HG03442 (cell line): ENCODE results near the gene METTL22.

Experiments
- ATAC-seq: cut with Tn5 transposase; IDR thresholded peaks from one replicate; pipeline ENCODE4 v1.9.1; 2021; ENCODE audit warnings: mild to moderate bottlenecking, moderate library complexity; ENCODE audit not compliant: unreplicated experiment

METTL22 gene

DNA sequence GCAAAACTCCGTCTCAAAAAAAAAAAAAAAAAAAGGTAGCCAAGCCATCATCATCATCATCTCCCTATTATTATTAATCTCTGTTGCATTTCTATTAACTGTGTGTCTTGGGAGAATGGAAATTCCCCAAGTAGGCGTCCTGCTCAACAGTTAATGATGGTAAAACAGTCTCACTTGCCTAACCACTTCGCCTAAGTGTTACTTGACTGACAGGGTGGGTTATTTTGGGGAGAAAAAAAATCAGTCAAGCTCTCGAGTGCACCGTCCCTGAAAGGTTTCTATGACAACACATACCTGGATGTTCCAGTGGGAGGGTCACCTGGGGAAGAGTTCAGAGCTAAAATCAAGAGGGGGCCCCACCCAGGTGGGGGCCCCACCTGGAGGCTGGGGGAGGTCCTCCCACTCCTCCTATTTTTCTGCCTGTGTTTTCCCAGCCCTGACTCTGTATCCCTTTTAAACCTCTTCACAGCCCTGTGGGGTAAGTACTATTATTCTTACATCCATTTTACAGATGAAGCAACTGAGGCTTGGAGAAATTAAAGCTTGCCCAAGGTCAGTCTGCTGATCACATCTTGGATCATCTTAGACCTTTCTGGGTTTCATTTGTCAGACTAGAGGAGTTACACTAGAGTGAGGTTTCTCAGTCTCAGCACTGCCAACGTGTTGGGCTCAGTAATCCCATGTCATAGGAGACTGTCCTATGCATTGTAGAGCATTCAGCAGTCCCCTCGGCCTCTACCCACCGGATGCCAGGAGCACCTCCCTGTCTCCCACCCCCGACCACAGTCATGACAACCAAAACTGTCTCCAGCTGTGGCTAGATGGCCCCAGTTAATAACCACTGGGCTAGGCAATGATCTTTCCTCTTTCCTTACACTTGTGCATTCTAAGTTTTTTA is 41.9 kb downstream of the METTL22 start:
- no peak for ATAC-seq

DNA sequence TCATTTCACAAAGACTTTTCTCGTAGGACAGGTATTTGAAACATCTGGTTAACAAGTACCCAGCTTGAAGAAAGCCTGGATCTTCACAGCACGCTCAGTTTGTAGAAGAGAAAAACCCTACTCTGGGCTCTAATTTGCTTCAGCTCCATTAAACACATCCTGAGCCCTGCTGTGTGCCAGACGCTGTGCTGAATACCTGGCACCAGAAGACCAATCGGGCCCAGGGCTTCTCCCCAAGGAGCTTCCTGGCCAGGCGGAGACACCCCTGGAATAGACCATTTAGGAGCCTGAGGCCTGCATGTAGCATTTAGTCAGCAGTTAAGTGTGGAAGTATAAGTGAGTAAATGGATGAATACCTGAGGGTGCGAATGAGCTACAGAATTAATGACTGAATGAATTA is 44.0 kb downstream of the METTL22 start:
- no peak for ATAC-seq

DNA sequence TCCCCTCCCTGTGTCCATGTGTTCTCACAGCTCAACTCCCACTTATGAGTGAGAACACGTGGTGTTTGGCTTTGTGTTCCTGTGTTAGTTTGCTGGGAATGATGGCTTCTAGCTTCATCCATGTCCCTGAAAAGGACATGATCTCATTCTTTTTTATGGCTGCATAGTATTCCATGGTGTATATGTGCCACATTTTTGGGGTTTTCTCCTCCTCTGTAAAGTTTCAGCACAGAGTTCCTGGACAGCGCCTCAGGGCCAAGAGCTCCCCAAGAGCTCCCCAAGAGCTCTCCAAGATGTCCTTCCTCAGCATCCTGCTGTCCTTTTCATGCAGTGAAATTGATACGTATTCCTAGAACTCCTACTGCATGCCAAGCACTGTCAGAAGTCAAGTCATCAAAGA is 46.0 kb downstream of the METTL22 start:
- ATAC-seq = no peak

DNA sequence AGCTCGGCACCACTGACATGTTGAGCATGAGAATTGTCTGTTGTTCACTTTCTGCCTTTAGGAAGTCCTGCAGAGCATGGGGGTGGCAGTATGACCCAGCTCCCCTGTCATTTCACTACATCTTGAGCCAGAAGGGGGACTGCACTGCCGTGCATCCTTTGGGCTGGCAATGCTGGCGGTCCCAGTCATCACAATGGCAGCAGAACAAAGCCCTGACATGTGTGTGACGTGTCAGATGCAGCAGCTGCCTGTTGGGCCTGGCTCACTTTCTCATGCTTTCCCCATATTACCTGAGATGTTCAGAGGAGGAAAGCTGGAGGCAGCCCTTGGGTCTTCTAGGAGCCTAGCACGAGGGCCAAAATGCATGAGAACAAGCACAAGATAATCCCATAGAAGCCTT is 46.6 kb downstream of the METTL22 start:
- no peak for ATAC-seq

DNA sequence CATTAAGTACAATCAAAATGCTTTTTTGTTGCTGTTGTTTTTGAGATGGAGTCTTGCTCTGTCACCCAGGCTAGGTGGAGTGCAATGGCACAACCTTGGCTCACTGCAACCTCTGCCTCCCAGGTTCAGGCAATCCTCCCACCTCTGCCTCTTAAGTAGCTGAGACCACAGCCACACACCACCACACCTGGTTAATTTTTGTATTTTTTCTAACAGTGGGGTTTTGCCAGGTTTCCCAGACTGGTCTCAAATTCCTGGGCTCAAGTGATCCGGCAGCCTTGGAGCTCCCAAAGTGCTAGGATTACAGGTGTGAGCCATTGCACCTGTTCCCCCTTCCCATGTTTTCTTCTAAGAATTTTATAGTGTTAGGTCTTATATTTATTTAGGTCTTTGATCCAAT is 48.0 kb downstream of the METTL22 start:
- ATAC-seq = no peak

DNA sequence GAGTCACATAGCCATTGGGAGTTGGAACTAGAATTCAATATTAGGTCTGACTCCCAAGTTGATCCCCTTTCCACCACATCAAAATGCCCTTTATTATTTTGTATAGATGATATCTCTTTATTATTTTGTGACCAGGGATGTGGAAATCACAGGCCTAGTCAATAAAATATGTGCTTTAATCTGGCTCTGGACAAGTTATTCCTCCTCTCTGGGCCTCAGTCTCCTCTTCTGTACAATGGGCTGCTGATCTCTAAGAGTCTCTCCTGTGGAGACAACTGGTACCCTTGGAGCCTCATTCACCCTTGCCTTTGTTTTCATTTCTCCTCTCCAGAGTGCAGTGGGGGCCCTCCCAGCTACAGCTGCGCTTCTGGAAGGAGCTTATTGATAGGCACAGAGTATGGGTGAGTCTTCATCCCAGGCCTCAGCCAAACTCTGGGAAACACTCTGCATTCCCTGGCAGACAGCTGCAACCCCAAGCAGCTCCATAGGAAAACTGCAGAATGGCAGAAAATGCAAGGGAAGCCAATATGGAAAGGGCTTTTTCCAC is 48.6 kb downstream of the METTL22 start:
- ATAC-seq = no peak

DNA sequence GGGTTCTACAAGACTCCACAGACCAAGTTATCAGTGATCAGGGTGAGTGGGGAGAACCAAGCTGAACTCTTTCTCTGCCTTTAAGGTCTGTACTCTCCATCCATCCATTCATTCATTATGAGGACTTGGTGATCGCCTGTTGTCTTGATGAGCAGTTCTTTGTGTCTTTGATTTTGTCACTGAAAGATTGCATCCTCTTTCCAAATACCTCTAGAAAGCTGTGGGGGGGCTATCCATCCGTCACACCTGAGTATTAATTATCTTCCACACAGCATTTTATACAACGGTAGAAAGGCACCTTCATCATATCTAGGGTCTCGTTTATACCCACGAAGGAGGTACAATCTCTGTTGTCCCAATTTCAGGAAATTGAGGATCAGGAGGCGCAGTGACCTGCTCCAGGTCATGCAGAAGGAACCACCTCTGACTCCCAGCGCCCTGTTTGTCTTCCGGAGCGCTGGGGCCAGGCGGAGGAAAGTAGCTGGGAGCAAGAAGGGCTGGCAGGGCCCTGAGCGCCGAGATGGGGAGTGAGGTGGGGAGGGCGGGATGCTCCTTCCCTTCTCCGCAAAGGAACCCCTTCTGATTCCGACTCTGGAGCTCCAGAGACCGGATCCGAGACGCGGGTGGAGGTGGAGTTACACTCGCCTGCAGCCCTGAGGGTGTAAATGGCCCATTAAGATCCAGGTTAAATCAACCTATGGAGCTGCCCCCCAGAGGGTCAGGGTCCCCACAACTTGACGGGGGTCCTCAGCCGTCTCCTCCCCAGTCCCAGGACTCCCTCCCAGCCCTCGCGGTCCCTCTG is 52.3 kb downstream of the METTL22 start:
- peak; percentile 33 for ATAC-seq

DNA sequence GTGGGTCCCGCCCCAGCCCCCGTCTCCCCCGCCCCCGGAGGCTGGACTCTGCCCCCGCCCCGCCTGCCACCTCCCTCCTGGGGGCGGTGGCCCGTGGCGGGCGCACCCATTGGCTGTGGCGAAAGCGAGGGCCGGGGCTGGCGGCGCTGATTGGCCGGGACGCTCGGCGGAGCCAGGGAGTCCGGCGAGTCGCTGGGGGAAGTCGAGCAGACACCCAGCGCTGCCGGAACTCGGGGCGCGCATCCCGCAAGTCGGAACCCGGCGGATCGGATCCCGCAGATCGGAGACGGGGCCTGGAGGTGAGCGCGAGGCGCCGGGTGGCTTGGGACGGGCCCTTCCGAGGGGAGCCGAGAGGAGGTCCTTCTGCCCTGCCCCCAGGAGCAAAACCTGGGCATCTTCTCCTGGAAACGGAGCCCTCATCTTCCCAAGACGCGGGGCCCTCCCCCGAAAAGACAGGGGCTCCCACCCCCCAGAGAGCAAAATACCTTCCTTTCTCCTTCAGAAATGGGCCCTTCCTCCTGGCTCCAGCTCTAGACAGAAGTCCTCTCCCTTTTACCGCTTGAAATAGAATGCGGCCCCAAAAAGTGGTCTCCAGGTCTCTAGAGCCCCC is 53.0 kb downstream of the METTL22 start, which contains the start of gene ABAT:
ABAT (plus strand) TSS at position 205 of the 610 bp plus-strand sequence. CDS start 61,123 bp downstream, outside the sequence.
- ATAC-seq = peak; percentile 99

DNA sequence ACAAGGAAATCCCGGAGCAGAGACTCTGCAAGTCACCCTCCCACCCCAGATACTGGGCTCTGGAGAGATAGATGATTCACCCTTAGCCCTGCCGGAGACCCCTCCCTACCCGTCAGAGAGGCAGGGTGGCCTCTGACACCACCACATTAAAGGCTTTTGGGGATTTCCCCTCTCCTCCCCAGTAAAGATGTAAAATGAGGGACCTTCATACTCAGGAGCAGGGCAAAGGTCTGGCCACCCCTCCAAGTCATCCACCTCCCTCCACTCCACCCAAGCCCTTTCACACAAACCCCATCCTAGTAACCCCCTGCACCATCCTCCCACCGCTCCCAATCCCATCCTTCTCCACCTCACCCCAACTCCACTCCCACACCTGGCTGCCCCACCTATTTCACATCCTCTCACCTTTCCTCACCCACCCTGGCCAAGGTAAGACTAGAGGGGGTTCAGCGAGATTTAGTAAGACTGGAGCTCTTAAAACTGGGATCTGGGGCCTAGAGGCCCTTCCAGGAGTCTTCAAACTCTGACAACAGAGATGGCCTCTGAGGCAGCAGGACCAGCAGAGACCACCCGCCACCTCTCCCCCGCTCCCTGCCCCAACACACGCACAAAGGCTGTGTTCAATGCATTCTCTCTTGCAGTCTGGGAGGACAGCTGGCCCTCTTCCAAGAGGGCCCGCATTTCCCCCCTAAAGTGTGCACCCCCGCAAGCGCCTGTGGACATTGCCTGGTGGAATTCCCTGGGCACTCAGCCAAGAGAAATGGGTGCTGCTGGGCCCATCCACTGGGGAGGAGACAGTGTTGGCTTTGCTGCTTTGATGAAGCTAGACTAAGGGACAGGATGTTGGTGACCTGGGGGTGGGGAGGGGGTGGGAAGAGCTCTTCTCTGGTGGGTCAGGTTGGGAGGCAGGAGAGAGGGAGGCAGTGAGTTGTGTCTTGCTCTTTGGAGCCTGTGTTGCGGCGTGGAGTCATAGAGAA is 54.0 kb downstream of the METTL22 start:
- ATAC-seq = no peak

DNA sequence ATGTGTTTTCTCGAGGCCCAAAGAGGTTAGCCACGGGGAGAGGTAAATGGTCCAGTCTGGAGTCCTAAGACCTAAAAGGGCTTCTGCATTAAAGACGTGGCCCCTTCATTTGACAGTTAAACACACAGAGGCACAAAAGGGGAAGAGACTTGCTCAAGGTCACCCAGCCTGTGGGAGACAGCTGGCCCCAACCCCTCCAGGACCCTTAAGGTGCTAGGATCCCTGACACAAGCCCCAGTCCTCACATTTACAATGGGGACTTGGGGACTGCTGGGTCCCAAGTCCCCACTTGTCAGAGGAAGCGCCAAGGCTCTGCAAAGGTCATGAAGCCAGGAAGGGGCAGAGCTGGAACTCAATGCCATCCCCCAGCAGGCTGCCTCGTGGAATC is 54.7 kb downstream of the METTL22 start:
- ATAC-seq = no peak

DNA sequence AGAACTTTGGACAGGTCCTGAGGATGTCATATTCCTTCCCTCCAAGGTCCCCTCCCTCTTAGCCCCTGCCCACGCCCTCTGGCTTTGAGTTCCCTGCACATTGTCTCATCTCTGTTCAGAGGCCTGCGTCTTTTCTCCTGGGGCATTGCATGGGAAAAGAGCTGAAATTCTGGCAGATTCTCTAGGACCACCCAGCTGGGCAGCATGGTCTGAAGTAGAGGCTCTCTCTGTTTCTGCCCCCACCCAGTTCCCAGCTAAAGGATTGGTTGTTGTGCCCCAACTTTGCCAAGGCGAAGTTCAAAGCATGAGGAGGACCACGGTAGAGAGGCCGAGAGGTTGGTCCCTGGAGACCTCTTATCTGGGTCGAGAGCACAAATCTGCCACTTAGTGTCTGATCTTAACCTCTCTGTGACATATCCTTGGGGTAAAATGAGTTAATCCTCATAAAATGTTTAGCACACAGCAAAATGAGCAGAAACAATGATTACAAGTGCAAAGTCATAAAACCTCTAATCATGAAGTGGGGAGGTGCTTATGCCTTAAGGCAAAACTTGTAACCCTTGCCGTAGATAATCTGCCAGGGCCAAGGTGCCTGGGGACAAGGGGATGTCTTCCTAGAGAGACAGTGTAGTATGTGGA is 55.4 kb downstream of the METTL22 start:
- ATAC-seq = no peak

DNA sequence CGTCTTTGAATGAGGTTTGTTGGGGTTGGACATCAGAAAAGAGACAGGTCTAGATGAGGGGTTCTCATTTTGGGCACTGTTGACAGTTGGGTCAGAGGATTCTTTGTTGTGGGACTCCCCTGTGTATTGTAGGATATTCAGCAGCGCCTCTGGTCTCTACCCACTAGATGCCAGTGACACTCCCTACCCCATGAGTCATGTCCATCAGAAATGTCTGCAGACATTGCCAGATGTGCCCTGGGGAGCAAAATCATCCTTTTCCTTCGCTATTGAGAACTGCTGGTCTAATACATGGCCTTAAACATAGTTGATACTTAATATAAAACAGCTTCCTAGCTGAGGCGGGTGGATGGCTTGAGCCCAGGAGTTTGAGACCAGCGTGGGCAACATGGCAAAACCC is 56.0 kb downstream of the METTL22 start:
- no peak for ATAC-seq

DNA sequence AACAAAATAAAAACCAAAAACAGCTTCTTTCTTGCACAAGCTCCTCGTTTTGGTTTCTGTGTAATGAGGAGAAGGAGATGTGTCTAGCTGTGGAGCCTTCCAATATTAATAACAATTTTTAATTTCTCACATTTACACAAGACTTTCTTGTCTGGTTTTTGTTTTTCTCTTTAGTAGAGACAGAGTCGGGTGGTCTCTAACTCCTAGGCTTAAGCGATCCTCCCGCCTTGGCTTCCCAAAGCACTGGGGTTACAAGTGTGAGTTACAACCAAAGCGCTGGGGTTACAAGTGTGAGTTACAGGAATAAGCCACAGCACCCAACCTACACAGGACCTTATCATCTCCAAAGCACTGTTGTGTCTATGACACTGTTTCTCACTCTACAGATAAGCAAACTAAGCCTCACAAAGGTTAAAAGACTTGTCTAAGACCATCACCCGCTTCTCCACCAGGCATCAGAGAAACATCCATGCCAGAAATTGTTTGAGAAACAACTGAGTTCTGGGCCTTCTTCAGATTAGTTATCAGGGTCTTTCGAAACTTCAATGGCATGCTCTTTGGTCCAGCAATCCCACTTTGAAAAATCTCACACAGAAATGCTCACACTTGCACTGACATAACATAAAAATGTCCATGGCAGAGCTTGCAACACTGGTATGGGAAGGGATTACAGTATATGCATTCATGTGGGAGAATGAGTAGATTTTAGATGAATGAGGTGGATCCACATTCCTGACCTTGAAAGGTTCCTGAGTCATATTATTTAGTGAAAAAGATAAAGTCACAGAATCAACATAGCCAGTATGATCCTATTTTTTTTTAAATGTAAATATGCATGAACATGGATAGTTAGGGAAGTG is 56.8 kb downstream of the METTL22 start:
- no peak for ATAC-seq

DNA sequence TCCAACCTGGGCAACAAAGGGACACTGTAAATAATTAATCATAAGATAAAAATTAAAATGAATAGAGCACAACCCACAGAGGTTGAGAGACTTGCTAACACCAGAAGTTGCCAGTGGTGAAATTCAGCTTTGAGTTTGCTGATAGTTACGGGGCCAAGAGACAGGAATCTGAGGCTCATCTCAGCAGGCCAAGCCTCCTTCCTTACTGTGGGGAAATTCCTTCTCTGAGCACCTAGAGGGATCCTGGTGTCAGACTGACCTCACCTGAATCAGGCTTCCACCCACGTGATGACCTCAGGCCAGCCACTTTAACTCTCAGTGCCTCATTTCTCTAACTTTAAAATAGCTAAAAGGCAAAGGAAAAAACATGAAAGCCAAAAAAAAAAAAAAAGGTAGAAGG is 57.7 kb downstream of the METTL22 start:
- ATAC-seq = no peak

DNA sequence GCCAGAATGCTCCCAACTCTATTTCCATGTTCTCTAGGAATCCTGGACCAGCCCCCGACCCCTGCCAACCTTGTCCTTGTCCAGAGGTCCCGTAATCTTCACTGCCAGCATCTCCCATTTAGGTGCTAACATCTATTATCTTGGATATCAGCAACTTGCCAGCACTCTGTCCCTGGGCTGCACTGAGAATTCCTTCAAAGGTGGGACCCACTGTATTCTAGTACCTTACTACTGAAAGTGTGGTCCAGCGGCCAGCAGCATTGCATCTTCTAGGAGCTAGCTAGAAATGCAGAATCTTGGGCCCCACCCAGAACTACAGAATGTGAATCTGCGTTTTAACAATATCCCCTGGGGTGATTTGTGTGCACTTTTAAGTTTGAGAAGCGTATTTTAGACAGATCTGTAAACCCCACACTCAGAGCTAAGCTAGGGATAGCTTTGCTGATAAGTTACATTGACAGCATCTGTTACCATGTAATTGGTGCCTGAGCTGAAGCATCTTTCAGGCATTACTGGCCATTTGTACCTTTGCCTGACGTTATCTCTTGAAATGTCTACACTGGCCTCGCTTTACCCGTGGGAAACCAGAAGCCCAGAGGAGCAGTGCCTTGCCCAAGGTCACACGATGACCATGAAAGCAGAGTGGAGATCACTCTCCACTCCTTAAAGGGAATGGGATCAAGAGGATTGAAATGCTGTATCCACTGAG is 61.2 kb downstream of the METTL22 start:
- ATAC-seq = no peak

DNA sequence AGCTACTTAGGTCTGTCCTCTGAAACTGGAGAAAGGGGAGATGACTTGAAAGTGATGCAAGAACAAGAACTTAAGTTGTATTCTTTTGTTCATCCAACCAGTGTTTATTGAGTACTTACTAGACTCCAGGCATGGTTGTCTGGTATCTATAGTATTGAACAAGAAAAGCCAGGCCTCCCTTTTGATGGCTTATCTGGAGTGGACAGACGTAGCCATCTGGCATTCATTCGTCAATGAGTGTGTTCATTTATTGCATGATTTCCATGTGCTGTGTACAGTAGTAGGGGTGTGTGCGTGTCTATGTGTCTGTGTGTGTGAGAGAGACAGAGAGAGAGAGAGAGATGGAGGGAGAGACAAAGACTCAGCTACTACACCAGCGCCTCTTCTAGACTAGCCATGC is 62.1 kb downstream of the METTL22 start:
- ATAC-seq = no peak

DNA sequence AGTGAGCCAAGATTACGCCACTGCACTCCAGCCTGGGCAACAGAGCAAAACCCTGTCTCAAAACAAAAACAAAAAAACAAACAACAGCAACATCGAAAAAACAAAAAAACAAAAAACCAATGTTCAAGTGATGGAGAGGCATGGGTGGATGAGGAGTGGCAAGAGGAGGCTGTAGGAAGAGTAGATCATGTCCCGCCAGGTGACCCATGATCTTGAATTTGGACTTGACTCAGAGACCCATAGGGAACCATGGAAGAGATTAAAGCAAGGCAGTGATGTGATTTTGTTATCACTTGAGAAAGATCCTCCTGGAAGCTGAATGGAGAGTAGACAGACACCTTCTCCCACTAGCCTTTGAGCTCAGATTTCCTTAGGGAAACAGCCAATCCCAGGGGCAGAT is 64.1 kb downstream of the METTL22 start:
- ATAC-seq = no peak

DNA sequence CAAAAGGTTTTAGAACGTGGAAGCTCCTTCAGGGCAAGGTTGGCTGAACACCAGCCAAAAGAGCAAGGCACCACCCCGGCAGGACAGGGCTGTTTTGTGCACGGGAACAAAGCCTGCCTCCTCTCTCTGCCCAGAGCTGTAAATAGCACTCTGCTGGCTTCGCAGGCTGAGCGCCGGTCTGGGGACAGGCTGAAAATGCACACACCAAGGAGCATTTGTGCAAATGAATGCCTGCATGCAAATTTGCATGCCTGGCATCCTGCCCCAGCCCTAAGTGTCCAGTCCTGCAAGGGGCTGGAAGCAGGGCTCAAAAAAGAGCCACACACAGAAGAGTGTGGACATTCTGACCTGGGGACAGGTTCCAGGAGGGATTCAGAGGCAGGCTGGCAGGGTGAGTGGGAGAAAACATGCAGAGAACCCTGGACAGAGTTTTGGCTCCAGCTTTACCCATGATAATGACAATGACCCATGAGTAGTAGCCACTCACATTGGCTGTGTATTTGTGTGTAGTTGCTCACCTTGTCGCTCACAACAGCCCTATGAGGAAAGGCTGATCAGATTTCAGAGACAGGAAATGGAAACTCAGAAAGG is 64.6 kb downstream of the METTL22 start:
- no peak for ATAC-seq
